Osteocyte (in vitro differentiated cells): ENCODE data around the gene SPESP1. TPM values are rescaled to one million over a fixed set of nuclear protein-coding genes. Genes with fewer than 3 reads are reported as not detected.
"Not testable (repeated sequence)": the region's sequence is repeated elsewhere in the genome, so short reads cannot be mapped to it uniquely, and the experiment has no call there.

Experiments
- DNase-seq: peaks from one replicate; pipeline ENCODE4 v3.0.0; 2021; ENCODE audit warnings: mixed read lengths; ENCODE audit not compliant: unreplicated experiment; ENCODE audit errors: extremely low spot score
- H3K27ac Mint-ChIP-seq: one replicate; pipeline ENCODE4 v1.8.0; 2021; ENCODE audit warnings: mild to moderate bottlenecking, mixed read lengths; ENCODE audit not compliant: unreplicated experiment
- H3K27me3 Mint-ChIP-seq: one replicate; pipeline ENCODE4 v1.8.0; 2021; ENCODE audit warnings: mixed read lengths; ENCODE audit not compliant: unreplicated experiment
- H3K36me3 Mint-ChIP-seq: one replicate; pipeline ENCODE4 v1.8.0; 2021; ENCODE audit warnings: mixed read lengths; ENCODE audit not compliant: unreplicated experiment
- H3K4me1 Mint-ChIP-seq: one replicate; pipeline ENCODE4 v1.8.0; 2021; ENCODE audit warnings: mixed read lengths; ENCODE audit not compliant: unreplicated experiment
- H3K4me3 Mint-ChIP-seq: one replicate; pipeline ENCODE4 v1.8.0; 2021; ENCODE audit warnings: mild to moderate bottlenecking, moderate library complexity, mixed read lengths; ENCODE audit not compliant: unreplicated experiment
- H3K9me3 Mint-ChIP-seq: one replicate; pipeline ENCODE4 v1.8.0; 2021; ENCODE audit warnings: mixed read lengths; ENCODE audit not compliant: unreplicated experiment
- CTCF ChIP-seq: fragments of 200-600 bp; sonication (generic); IDR thresholded peaks from 2 replicates; pipeline ENCODE4 v1.5.0; 2021; ENCODE audit warnings: antibody characterized with exemption, mild to moderate bottlenecking, moderate library complexity
- total RNA-seq: library from RNA; stranded (reverse); gene quantifications from 2 replicates; pipeline ENCODE4 v1.2.1, GENCODE V29; 2021

Gene SPESP1
- total RNA-seq, 1 donor from 2014 or later = not detected

DNA sequence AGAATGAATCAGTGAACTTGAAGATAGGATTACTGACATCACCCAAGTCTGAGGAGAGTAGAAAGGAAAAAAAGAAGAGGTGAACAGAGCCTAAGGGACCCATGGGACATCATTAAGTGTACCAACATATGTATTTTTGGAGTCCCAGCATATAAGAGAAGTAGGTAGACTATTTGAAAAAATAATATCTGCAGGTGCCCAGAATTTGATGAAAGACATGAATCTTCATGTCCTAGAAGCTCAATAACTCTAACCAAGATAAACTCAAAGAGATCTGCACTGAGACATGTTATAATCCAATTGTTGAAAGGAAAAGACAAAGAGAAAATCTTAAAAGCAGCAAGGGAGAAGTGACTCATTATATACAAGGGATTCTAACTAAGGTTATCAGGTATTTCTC lies 39.0 kb downstream of the SPESP1 start:
- no peak for TF ChIP-seq CTCF
- H3K27ac Mint-ChIP-seq = no peak overlapping the region
- H3K36me3 Mint-ChIP-seq = peaks cover 5% of the 10 kb centered on the region
- DNase-seq = no peak
- H3K4me3 Mint-ChIP-seq = no peak overlapping the region
- no peaks in the 10 kb centered on the region for H3K4me1 Mint-ChIP-seq
- H3K9me3 Mint-ChIP-seq = peaks cover 38% of the 10 kb centered on the region
- peaks cover 70% of the 10 kb centered on the region for H3K27me3 Mint-ChIP-seq

DNA sequence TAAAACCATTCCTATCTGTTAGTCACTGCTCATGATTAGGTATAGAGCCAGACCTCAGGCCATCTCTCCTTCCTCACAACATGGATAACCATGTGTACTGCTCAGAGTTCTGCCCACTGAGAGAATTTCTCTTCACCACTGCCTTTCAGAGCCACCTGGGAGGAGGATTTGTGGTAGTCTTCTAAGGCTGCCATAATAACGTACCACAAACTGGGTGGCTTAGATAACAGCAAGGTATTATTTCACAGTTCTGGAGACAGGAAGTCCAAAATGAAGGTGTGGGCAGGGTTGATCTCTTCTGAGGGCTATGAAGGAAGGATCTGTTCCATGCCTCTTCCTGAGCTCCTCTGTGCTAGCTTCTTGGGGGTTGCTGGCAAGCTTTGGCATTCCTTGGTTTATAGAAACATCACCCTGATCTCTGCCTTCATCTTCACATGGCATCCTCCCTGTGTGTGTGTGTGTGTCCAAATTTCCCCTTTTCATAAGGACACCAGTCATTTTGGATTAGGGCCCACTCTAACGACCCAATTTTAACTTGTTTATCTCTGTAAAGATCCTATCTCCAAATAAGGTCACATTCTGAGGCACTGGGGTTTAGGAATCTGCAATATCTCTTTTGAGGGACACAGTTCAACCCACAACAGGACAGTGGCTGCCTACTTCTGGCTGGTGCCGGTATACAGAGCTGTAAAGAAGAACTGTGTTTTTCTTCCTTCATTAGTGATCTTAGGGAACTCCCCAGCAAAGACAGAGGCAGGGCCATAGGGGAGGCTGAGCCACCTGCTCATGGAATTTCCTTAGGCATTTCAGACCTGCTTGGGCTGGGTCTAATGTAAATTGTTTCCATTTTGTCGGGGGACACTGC lies 42.1 kb downstream of the SPESP1 start:
- no peak for TF ChIP-seq CTCF
- H3K27ac Mint-ChIP-seq = no peak overlapping the region
- no peak for DNase-seq
- peaks cover 5% of the 10 kb centered on the region for H3K36me3 Mint-ChIP-seq
- H3K9me3 Mint-ChIP-seq = peaks cover 28% of the 10 kb centered on the region
- H3K4me1 Mint-ChIP-seq = no peaks in the 10 kb centered on the region
- H3K4me3 Mint-ChIP-seq = no peak overlapping the region
- H3K27me3 Mint-ChIP-seq = peaks cover 65% of the 10 kb centered on the region

GRCh38 chr15:68975651-68976160 lies 45.4 kb downstream of the SPESP1 start:
- Mint-ChIP-seq H3K27me3 (peaks cover 64% of the 10 kb centered on the region), H3K9me3 (peaks cover 15% of the 10 kb centered on the region)
- H3K36me3 Mint-ChIP-seq, H3K27ac Mint-ChIP-seq, DNase-seq, H3K4me3 Mint-ChIP-seq, H3K4me1 Mint-ChIP-seq: not testable (repeated sequence)

DNA sequence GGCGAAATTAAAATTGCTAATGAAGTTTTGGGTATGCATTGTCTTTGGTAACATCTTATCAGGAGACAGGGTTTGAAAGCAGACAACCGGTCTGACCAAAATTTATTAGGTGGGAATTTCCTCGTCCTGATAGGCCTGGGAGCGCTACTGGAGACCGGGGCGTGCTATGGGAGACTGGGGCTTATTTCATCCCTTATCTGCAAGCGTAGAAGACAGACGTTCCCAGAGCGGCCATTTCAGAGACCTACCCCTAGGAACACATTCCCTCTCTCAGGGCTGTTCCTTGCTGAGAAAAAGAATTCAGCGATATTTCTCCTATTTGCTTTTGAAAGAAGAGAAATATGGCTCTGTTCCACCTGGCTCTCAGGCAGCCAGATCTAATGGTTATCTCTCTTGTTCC lies 47.1 kb downstream of the SPESP1 start:
- H3K4me1 Mint-ChIP-seq, DNase-seq, H3K36me3 Mint-ChIP-seq, H3K27ac Mint-ChIP-seq, H3K4me3 Mint-ChIP-seq: not testable (repeated sequence)
- Mint-ChIP-seq H3K27me3 (peaks cover 66% of the 10 kb centered on the region), H3K9me3 (peaks cover 15% of the 10 kb centered on the region)

DNA sequence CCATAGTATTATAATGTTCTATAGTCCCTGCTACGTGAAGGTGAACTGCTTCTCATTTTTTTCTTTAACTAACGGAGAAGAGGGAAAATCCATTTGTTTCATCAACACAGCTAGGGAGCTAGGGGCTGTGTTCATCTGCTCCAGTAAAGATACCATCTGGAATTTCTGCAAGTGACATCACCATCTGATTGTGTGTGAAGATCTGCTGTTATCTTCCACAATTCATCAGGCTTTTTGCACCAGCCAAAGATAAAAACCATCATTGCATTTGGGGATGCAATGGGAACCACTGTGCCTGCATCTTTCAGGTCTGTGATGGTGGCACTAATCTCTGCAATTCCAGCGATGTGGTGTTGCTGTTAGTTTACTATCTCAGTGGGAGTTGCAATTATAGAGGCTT lies 48.7 kb downstream of the SPESP1 start:
- DNase-seq = no peak
- TF ChIP-seq CTCF = no peak
- peaks cover 66% of the 10 kb centered on the region for H3K27me3 Mint-ChIP-seq
- H3K4me1 Mint-ChIP-seq = no peaks in the 10 kb centered on the region
- H3K9me3 Mint-ChIP-seq = peaks cover 15% of the 10 kb centered on the region
- H3K4me3 Mint-ChIP-seq = no peak overlapping the region
- no peaks in the 10 kb centered on the region for H3K36me3 Mint-ChIP-seq
- H3K27ac Mint-ChIP-seq = no peak overlapping the region

DNA sequence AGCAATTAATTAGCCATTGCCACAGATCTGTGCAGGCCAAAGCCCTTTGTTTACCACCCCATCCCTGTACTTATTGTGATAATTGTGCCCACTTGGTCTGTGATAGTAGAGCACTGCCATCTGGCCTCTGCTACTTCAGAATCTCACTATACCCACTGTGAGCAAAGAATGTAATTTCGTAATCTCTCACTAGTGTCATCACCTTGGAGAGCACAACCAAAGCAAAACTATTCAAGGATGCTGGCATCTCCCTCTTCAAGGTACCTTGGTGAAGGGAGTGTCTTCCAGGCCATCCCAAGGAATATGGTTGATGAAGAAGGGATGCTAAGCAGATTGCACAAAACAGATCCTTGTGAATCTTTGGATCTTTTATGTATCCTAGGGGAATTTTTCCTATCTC lies 49.5 kb downstream of the SPESP1 start:
- H3K36me3 Mint-ChIP-seq = no peaks in the 10 kb centered on the region
- no peak for TF ChIP-seq CTCF
- H3K9me3 Mint-ChIP-seq = peaks cover 15% of the 10 kb centered on the region
- H3K4me3 Mint-ChIP-seq = no peak overlapping the region
- no peak for DNase-seq
- H3K4me1 Mint-ChIP-seq = no peaks in the 10 kb centered on the region
- H3K27ac Mint-ChIP-seq = no peak overlapping the region
- H3K27me3 Mint-ChIP-seq = peaks cover 63% of the 10 kb centered on the region
